Measurements from ENCODE around the gene ALKBH7. TPM values are rescaled to one million over a fixed set of nuclear protein-coding genes. Genes with fewer than 3 reads are reported as not detected.

The ALKBH7 gene
- total RNA-seq, 1 donor = 29.9 TPM

GRCh38 chr19:6413291-6413690 is 40.7 kb downstream of the ALKBH7 start:
- TF ChIP-seq, protein P1, sequence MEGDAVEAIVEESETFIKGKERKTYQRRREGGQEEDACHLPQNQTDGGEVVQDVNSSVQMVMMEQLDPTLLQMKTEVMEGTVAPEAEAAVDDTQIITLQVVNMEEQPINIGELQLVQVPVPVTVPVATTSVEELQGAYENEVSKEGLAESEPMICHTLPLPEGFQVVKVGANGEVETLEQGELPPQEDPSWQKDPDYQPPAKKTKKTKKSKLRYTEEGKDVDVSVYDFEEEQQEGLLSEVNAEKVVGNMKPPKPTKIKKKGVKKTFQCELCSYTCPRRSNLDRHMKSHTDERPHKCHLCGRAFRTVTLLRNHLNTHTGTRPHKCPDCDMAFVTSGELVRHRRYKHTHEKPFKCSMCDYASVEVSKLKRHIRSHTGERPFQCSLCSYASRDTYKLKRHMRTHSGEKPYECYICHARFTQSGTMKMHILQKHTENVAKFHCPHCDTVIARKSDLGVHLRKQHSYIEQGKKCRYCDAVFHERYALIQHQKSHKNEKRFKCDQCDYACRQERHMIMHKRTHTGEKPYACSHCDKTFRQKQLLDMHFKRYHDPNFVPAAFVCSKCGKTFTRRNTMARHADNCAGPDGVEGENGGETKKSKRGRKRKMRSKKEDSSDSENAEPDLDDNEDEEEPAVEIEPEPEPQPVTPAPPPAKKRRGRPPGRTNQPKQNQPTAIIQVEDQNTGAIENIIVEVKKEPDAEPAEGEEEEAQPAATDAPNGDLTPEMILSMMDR (IDR thresholded peaks at IDR 0.05; ENCODE audit: insufficient read depth, low read length) = no peak
- H3K4me3 ChIP-seq (ENCODE audit: low read depth, low read length) = no peak overlapping the region
- no peak for DNase-seq (ENCODE audit: low read depth)

- DNase-seq (ENCODE audit: low read depth) = peak; percentile 40
- H3K4me3 ChIP-seq (ENCODE audit: low read depth, low read length) = no peak overlapping the region
- TF ChIP-seq, protein P1 (IDR thresholded peaks at IDR 0.05; ENCODE audit: insufficient read depth, low read length) = no peak
Measured at GRCh38 chr19:6413721-6414643, 41.4 kb downstream of the ALKBH7 start.

DNA sequence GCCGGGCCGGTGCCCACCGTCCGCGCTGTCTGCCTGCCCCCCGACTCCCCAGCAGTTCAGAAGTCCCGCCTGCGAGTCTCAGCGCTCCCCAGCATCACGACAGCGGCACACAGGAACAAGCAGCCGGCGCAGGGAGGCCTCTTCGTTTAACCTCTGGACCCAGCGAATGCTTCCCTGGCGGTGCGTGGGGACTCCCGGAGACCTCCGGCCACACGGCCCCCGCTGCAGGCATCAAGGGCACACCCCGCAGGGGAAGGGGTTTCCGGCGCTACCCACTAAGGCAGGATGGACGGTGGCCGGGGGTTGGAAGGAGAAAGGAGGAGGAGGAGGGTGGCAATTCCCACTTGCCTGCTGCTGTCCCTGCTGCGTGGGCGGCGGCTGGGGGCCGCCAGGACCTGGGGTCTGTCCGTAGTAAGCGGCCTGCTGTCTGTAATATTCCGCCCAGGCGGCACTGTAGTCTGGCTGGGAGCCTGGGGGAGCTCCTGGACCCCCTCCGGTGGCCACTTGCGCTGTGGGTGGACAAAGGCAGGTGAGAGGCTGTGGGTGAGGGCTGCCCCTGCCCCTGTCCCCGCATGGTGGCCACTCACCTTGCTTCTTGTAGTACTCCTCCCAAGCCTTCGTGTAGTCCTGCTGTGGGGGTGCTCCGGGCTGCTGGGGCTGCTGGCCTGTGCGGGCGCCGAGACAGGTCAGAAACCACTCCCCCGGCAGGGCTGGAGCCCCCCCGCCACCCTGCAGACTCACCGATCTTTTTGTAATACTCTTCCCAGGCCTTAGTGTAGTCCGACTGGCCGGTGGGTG is 42.4 kb downstream of the ALKBH7 start:
- no peak overlapping the region for H3K4me3 ChIP-seq (ENCODE audit: low read depth, low read length)
- no peak for DNase-seq (ENCODE audit: low read depth)
- TF ChIP-seq, protein P1 (IDR thresholded peaks at IDR 0.05; ENCODE audit: insufficient read depth, low read length) = no peak

DNA sequence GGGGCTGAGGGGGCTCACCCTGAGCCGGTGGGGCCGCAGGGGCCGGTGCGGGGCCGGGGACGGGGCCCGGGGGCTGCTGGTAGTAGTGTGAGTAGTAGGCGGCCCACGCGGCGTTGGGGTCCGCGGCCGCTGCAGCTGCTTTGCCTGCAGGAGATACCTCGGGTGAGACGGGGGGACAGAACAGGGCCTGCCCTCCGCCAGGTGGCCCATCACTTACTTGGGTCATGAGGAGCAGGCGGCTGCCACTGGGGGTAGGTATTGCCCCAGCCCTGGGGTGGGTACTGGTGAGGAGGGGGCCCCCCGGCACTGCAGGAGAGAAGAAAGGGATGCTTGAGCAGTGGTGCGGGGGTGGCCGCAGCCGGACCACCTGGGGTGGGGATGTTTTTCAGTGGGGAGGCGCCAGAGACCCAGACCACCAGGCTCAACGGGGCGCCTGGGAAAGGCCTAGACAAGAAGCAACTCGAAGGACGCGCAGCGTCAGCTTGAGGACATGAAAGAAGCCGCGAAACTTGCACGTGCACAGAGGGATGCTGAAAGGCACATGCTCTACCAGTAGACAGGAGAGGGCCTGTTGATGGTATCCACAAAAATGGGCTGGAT is 43.1 kb downstream of the ALKBH7 start:
- TF ChIP-seq, protein P1 (IDR thresholded peaks at IDR 0.05; ENCODE audit: insufficient read depth, low read length) = no peak
- DNase-seq (ENCODE audit: low read depth) = no peak
- no peak overlapping the region for H3K4me3 ChIP-seq (ENCODE audit: low read depth, low read length)

GRCh38 chr19:6416658-6417405 is 44.2 kb downstream of the ALKBH7 start:
- TF ChIP-seq, protein P1 (IDR thresholded peaks at IDR 0.05; ENCODE audit: insufficient read depth, low read length) = no peak
- H3K4me3 ChIP-seq (ENCODE audit: low read depth, low read length) = no peak overlapping the region
- no peak for DNase-seq (ENCODE audit: low read depth)

Data from fibroblast of the aortic adventitia (primary cell).